ENCODE results near the gene PKMYT1.

DNA sequence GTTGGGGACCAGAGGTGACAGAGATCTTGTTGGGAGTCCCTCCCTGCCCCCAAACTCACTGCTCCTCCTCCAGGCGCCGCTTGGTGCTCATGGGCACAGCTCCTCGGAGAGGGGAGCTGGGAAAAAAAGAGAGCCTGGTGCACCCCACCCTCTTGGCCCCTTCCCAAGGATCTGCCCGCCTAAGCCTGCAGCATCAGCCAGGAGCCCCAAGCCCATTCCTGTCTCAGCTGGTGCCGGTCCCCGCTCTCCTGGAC, 43.1 kb upstream of the PKMYT1 start:
- TF ChIP-seq, protein P1, sequence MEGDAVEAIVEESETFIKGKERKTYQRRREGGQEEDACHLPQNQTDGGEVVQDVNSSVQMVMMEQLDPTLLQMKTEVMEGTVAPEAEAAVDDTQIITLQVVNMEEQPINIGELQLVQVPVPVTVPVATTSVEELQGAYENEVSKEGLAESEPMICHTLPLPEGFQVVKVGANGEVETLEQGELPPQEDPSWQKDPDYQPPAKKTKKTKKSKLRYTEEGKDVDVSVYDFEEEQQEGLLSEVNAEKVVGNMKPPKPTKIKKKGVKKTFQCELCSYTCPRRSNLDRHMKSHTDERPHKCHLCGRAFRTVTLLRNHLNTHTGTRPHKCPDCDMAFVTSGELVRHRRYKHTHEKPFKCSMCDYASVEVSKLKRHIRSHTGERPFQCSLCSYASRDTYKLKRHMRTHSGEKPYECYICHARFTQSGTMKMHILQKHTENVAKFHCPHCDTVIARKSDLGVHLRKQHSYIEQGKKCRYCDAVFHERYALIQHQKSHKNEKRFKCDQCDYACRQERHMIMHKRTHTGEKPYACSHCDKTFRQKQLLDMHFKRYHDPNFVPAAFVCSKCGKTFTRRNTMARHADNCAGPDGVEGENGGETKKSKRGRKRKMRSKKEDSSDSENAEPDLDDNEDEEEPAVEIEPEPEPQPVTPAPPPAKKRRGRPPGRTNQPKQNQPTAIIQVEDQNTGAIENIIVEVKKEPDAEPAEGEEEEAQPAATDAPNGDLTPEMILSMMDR (IDR thresholded peaks at IDR 0.05; ENCODE audit: low read depth, low read length) = no peak
- TF ChIP-seq EZH2phosphoT487 (IDR thresholded peaks at IDR 0.05; ENCODE audit: low read depth) = no peak
